Upper lobe of left lung (tissue), 6 donors: ENCODE measurements around the gene TMEM239. TPM values are rescaled to one million over a fixed set of nuclear protein-coding genes. Genes with fewer than 3 reads are reported as not detected.

Experiments used
- ATAC-seq, 2 donors: fragments of 200-7000 bp; cut with Tn5 transposase; one replicate each; pipeline ENCODE4 v1.9.1; 2022; ENCODE audit warnings: mild to moderate bottlenecking in 2 of 2, moderate library complexity in 2 of 2; ENCODE audit not compliant: low FRiP score in 2 of 2
- DNase-seq, 2 donors: peaks; one replicate each; pipeline ENCODE4 v3.0.0-alpha.2; 2019 to 2020
- H3K27ac ChIP-seq, 4 donors: fragments of 200-600 bp; sonication (generic); one replicate each; pipeline ENCODE4 v1.5.1; 2016 to 2019
- H3K27me3 ChIP-seq, 4 donors: fragments of 200-600 bp; sonication (generic); one replicate each; pipeline ENCODE4 v1.5.1; 2017 to 2019
- H3K36me3 ChIP-seq, 4 donors: fragments of 200-600 bp; sonication (generic); one replicate each; pipeline ENCODE4 v1.5.1; 2016 to 2019
- H3K4me1 ChIP-seq, 4 donors: fragments of 200-600 bp; sonication (generic); one replicate each; pipeline ENCODE4 v1.5.1; 2018 to 2019
- H3K4me3 ChIP-seq, 4 donors: fragments of 200-600 bp; sonication (generic); one replicate each; pipeline ENCODE4 v1.5.1; 2017 to 2019; ENCODE audit warnings: mild to moderate bottlenecking in 2 of 4, moderate library complexity in 1 of 4
- H3K9me3 ChIP-seq, 4 donors: fragments of 200-600 bp; sonication (generic); one replicate each; pipeline ENCODE4 v1.5.1; 2018 to 2019
- EP300 ChIP-seq, 4 donors: sonication (generic); formaldehyde crosslinking; IDR thresholded peaks; one replicate each; pipeline ENCODE4 v1.5.1; 2017; ENCODE audit warnings: antibody characterized with exemption in 4 of 4, control low read depth in 2 of 4
- POLR2A ChIP-seq, 4 donors: fragments of 450-650 bp; IDR thresholded peaks; one replicate each; pipeline ENCODE4 v1.5.1; 2016 to 2017; ENCODE audit warnings: antibody characterized with exemption in 4 of 4, mild to moderate bottlenecking in 2 of 4
- POLR2AphosphoS5 ChIP-seq, 2 donors: sonication (generic); formaldehyde crosslinking; IDR thresholded peaks; one replicate each; pipeline ENCODE4 v1.5.1; 2017; ENCODE audit warnings: antibody characterized with exemption in 2 of 2
- WGBS, 2 donors: methylation state at CpG; one replicate each; pipeline ENCODE4 v1.1.5; 2017 to 2018; 5-methylcytosine and 5-hydroxymethylcytosine counted together
- total RNA-seq, 6 donors: library from RNA; depleted of rRNA in 4 of 6; stranded (reverse); fragments of >200 nt in 4 of 6; gene quantifications; one replicate each; pipeline versions ENCODE4 v1.1.0 to v1.2.1, GENCODE V29; 2016 to 2021
- TF ChIP-seq, protein P1 (sequence below), 6 experiments: fragments of 450-650 bp in 4 of 6; fragments of 200-600 bp in 2 of 6; sonication (generic) in 2 of 6; IDR thresholded peaks; one replicate each; pipeline ENCODE4 v1.5.1; 2016 to 2019; ENCODE audit warnings: antibody characterized with exemption in 6 of 6
- donor health status: DM: no; HTN: no; CAD: no; lungs with moderate emphysema.
- donor health status: DM: no; HTN: yes; CAD: no; lungs with severe emphysema.

The TMEM239 gene
- total RNA-seq, 6 donors from 2014 or later: not detected

- 91 to 97% methylated on average over 16 to 17 of the region's 19 CpGs for whole genome bisulfite sequencing, 2 donors
- H3K9me3 ChIP-seq: no peaks in the 10 kb centered on the region
- H3K4me3 ChIP-seq: no peak overlapping the region
- H3K4me1 ChIP-seq: peaks cover 14 to 30% (median 19%) of the 10 kb centered on the region in 4 donors
- TF ChIP-seq EP300 (IDR thresholded peaks at IDR 0.05) (no peak), POLR2AphosphoS5 (IDR thresholded peaks at IDR 0.05) (no peak), POLR2A (IDR thresholded peaks at IDR 0.05) (no peak)
- TF ChIP-seq, protein P1, sequence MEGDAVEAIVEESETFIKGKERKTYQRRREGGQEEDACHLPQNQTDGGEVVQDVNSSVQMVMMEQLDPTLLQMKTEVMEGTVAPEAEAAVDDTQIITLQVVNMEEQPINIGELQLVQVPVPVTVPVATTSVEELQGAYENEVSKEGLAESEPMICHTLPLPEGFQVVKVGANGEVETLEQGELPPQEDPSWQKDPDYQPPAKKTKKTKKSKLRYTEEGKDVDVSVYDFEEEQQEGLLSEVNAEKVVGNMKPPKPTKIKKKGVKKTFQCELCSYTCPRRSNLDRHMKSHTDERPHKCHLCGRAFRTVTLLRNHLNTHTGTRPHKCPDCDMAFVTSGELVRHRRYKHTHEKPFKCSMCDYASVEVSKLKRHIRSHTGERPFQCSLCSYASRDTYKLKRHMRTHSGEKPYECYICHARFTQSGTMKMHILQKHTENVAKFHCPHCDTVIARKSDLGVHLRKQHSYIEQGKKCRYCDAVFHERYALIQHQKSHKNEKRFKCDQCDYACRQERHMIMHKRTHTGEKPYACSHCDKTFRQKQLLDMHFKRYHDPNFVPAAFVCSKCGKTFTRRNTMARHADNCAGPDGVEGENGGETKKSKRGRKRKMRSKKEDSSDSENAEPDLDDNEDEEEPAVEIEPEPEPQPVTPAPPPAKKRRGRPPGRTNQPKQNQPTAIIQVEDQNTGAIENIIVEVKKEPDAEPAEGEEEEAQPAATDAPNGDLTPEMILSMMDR (IDR thresholded peaks at IDR 0.05): no peak
- ATAC-seq: no peak
- H3K27ac ChIP-seq: no peak overlapping the region
- H3K27me3 ChIP-seq: no peaks in the 10 kb centered on the region
- no peak for DNase-seq
- H3K36me3 ChIP-seq: peaks cover 0 to 17% (median 3%) of the 10 kb centered on the region in 4 donors
These were observed 22.1 kb downstream of the TMEM239 start for GRCh38 chr20:2838170-2838797.

DNA sequence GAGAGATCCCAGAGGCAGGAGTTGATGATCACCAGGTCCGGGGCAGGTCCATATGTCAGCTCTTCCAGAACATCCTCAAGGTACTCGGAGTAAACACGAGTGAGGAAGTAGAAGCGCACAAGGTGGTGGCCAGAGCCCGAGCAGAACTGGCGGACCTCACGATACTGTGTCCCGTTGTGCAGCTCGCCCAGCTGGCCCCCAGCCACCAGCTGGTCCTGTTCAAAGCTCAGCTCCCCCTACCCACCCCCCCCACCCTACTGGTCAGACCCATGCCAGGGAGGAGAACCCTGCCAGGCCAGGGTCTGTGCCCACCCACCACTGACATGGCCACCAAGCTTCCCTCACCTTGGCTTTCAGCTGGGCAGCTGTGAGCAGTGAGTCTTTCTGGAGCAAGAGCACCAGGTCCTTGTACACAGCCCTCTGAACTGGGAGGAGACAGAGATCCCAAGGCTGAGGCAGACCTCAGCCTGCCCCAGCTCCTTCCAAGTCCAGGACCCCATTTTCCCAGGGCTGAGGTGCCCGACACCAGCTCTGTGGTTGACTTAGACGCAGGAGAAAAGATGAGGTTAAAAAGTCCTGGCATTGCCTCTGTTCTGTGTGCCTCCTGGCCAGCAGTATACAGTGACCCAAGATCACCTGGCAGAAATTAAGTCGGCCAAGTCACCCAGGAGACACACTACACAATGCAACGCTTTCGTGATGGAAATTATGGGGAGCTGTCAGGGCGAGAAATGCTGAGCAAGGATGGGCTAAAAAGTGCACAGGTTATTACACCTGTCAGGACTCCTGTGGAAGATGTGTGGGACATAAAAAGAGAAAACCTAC lies 22.9 kb downstream of the TMEM239 start:
- peak overlapping the region in 1 of 4 donors; percentile 67 for H3K4me3 ChIP-seq

DNA sequence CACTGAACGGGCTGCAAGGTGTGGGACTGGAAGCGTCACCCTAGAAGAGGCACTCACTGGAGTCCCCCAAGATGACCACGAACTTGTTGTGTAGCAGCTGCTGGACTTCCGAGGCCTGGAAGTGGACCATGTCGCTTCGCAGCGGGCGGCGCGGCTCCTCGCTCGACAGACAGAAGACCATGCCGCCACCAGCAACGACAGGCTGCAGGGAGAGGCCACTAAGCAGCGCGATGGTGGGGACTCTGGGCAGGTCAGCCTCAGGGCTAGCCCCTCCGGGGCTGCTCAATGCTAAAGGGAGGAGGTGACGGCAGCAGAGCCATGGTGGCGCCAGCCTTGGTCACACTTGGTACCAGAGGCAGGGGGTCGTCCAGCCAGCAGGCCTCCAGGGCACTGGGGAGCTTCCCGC lies 23.6 kb downstream of the TMEM239 start:
- DNase-seq: no peak
- Histone ChIP-seq H3K4me1 (peaks cover 14 to 30% (median 19%) of the 10 kb centered on the region in 4 donors), H3K27me3 (no peaks in the 10 kb centered on the region), H3K9me3 (no peaks in the 10 kb centered on the region), H3K4me3 (peak overlapping the region; percentile 67 to 100 (median 94)), H3K36me3 (peaks cover 0 to 17% (median 5%) of the 10 kb centered on the region in 4 donors), H3K27ac (peak overlapping the region; percentile 88 to 95 (median 92))
- WGBS, 2 donors: 90 to 96% methylated on average over 12 to 20 of the region's 21 CpGs
- TF ChIP-seq EP300 (IDR thresholded peaks at IDR 0.05): no peak
- no peak for TF ChIP-seq POLR2A (IDR thresholded peaks at IDR 0.05)
- TF ChIP-seq POLR2AphosphoS5 (IDR thresholded peaks at IDR 0.05): no peak
- TF ChIP-seq, protein P1 (IDR thresholded peaks at IDR 0.05): no peak
- ATAC-seq: no peak

More for the DNA sequence above, 22.9 kb downstream of the TMEM239 start:
- no peak for ATAC-seq
- Histone ChIP-seq H3K36me3 (peaks cover 0 to 17% (median 5%) of the 10 kb centered on the region in 4 donors), H3K9me3 (no peaks in the 10 kb centered on the region), H3K27me3 (no peaks in the 10 kb centered on the region), H3K27ac (no peak overlapping the region), H3K4me1 (peaks cover 14 to 30% (median 19%) of the 10 kb centered on the region in 4 donors)
- peak in 1 of 2 donors; percentile 55 for DNase-seq
- TF ChIP-seq POLR2A (IDR thresholded peaks at IDR 0.05): no peak
- no peak for TF ChIP-seq POLR2AphosphoS5 (IDR thresholded peaks at IDR 0.05)
- no peak for TF ChIP-seq EP300 (IDR thresholded peaks at IDR 0.05)
- TF ChIP-seq, protein P1 (IDR thresholded peaks at IDR 0.05): no peak
- 93 to 95% methylated on average over 10 to 15 of the region's 15 CpGs for WGBS, 2 donors

DNA sequence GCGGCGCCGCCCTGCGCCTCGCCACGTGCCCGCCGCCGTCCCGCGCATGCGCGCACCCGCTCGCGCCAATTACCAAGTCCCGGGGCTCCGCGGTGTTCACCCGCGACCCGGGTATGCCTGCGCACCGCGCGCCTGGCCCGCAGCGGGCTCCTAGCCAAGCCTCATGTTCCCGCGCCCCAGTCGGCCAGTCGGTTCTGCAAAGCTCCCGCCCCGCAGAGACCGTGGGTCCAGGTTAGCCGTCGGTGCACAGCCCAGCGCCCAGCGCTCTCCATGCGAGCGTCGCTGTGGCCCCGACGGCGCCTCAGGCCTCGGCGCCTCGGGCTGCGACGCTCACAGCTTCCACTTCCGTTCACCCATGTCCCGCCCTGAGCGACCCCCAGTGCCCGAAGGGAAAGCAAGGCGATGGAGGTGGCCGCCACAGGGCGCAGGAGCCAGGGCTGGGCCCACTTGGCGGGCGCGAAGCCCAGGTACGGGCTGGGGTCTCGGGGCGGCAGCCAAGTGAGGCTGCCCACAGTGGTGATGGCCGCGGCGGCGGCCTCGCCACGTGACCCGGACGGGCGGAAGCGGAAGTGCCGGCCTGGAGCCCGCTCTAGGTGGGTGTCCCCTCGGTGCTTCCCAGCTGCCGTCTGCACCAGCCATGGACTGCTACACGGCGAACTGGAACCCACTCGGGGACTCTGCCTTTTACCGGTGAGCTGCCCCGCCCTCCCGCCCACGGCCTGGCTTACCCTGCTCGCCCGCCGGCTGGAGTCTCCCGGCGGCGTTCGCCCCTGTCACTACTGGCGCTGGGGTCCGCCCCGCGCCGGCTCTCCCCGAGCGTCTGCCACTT lies 24.2 kb downstream of the TMEM239 start, which contains the start of the genes PCED1A and VPS16:
TSS of gene PCED1A (minus strand) at position 518 of the 829 bp plus-strand sequence. CDS start 743 bp downstream, outside the sequence.
TSS of gene VPS16 (plus strand) at position 608 of the 829 bp plus-strand sequence. CDS start at position 638, 30 bp downstream.
- peak within 1 kb of the TSS; percentile 67 to 100 (median 94) for H3K4me3 ChIP-seq
- H3K27me3 ChIP-seq: no peaks in the 10 kb centered on the region
- peaks cover 14 to 30% (median 19%) of the 10 kb centered on the region in 4 donors for H3K4me1 ChIP-seq
- peaks cover 0 to 13% (median 3%) of the 10 kb centered on the region in 4 donors for H3K36me3 ChIP-seq
- H3K9me3 ChIP-seq: no peaks in the 10 kb centered on the region
- DNase-seq: peak; percentile 90 to 99
- H3K27ac ChIP-seq: peak within 1 kb of the TSS; percentile 88 to 95 (median 92)
- WGBS, 2 donors: 0 to 2% methylated on average over 3 to 47 of the region's 98 CpGs
- TF ChIP-seq, protein P1 (IDR thresholded peaks at IDR 0.05): peak in 1 of 6 experiments; percentile 11
- TF ChIP-seq EP300 (IDR thresholded peaks at IDR 0.05) (no peak), POLR2A (IDR thresholded peaks at IDR 0.05) (peak in 2 of 4 donors; percentile 64 to 82), POLR2AphosphoS5 (IDR thresholded peaks at IDR 0.05) (peak; percentile 69 to 78)
- peak; percentile 95 to 99 for ATAC-seq
